Pancreas (tissue), 10 donors: ENCODE data around the gene PHLDB1. TPM values are rescaled to one million over a fixed set of nuclear protein-coding genes. Genes with fewer than 3 reads are reported as not detected.
"Not testable (repeated sequence)": the region's sequence is repeated elsewhere in the genome, so short reads cannot be mapped to it uniquely, and the experiment has no call there.

Experiments used
- ATAC-seq, 4 donors: fragments of 200-7000 bp; cut with Tn5 transposase; one replicate each; pipeline versions ENCODE4 v1.8.0 to v1.9.1; 2020; ENCODE audit warnings: mild to moderate bottlenecking in 4 of 4, moderate library complexity in 4 of 4
- DNase-seq, 6 donors: peaks; one replicate each; pipeline ENCODE4 v3.0.0-alpha.2; 2020
- FAIRE-seq: peaks from 2 replicates; lab custom pipeline; 2012; peaks lifted over from hg19 to GRCh38; lab: Jason Lieb, UNC
- H3K27ac ChIP-seq, 4 donors: fragments of 200-600 bp; sonication (generic); 1 replicate in 3 of 4; 2 replicates in 1 of 4; pipeline versions ENCODE4 v1.5.0 to v1.8.0; 2020
- H3K27me3 ChIP-seq, 4 donors: fragments of 200-600 bp; one replicate each; pipeline ENCODE4 v1.8.0; 2021
- H3K36me3 ChIP-seq, 3 donors: fragments of 200-600 bp; sonication (generic) in 1 of 3; one replicate each; pipeline versions ENCODE4 v1.5.0 to v1.8.0; 2020 to 2021
- H3K4me1 ChIP-seq, 3 donors: fragments of 200-600 bp; one replicate each; pipeline ENCODE4 v1.8.0; 2021
- H3K4me3 ChIP-seq, 4 donors: fragments of 200-600 bp; sonication (generic) in 2 of 4; one replicate each; pipeline versions ENCODE4 v1.5.0 to v1.8.0; 2020 to 2021
- H3K9me3 ChIP-seq, 4 donors: fragments of 200-600 bp; one replicate each; pipeline ENCODE4 v1.8.0; 2021
- CTCF ChIP-seq, 4 donors: fragments of 200-600 bp; sonication (generic) in 3 of 4; IDR thresholded peaks; one replicate each; pipeline versions ENCODE4 v1.5.0 to v1.8.0; 2021; ENCODE audit warnings: antibody characterized with exemption in 4 of 4
- WGBS, 2 donors: extraction: QIAGEN DNeasy Blood & Tissue Kit; methylation state at CpG; one replicate each; pipeline ENCODE4 v1.1.7; 2013; 5-methylcytosine and 5-hydroxymethylcytosine counted together
- intact Hi-C, 3 donors: fragments of 100-400 bp; cut with DNase I; formaldehyde crosslinking; loops; one replicate each; pipeline versions ENCODE4 v1.11.1 to v1.14.2; 2022
- polyA plus RNA-seq, 2 donors: library from polyadenylated mRNA; stranded (reverse); fragments of 200-250 nt; gene quantifications; one replicate each; pipeline ENCODE4 v1.2.3, GENCODE V29; 2013
- total RNA-seq, 6 donors: library from RNA; stranded (reverse); fragmentation: NEBNext Ultra II Directional in 4 of 6; extraction: Animal tissue kit (Norgen Biotek cat#: 25700) in 4 of 6; gene quantifications; one replicate each; pipeline versions ENCODE4 v1.2.1 to v1.2.4, GENCODE V29; 2021 to 2023
- donor health status: healthy with polysubstance abuse.
- donor health status: DM: no; HTN: no; CAD: no; lungs with moderate emphysema.
- donor health status: DM: no; HTN: no; CAD: no.
- donor health status: control.
- donor health status: control.
- donor health status: Bipolar disorder and iron deficiency.
- donor health status: DM: yes; HTN: yes; CAD: no.
- donor health status: DM: no; HTN: no; CAD: no.
- donor health status: DM: no; HTN: no; CAD: no.
- donor health status: DM: yes; HTN: yes; CAD: no.

Gene PHLDB1
- total and polyA plus RNA-seq, 8 donors, result 29.3 to 153 (median 48.0) TPM

GRCh38 chr11:118570787-118571186 lies 36.6 kb upstream of the PHLDB1 start:
- no peaks in the 10 kb centered on the region for H3K27me3 ChIP-seq
- H3K27ac ChIP-seq, result no peak overlapping the region
- no peak for TF ChIP-seq CTCF (IDR thresholded peaks at IDR 0.05)
- H3K36me3 ChIP-seq, result no peaks in the 10 kb centered on the region
- no peak for FAIRE-seq
- 96 to 97% methylated on average over 1 of the region's 1 CpG for WGBS, 2 donors
- peaks cover 6 to 27% (median 7%) of the 10 kb centered on the region in 3 donors for H3K4me1 ChIP-seq
- intact Hi-C loops, result no loop called here
- no peak for DNase-seq
- no peak overlapping the region for H3K4me3 ChIP-seq
- H3K9me3 ChIP-seq, result no peaks in the 10 kb centered on the region
- ATAC-seq, result no peak

- H3K27me3 ChIP-seq, DNase-seq, intact Hi-C loops, H3K9me3 ChIP-seq, H3K36me3 ChIP-seq, FAIRE-seq: not testable (repeated sequence)
- 12 to 26% methylated on average over 15 of the region's 15 CpGs for WGBS, 2 donors
- peak in 2 of 4 donors; percentile 8 to 18 for ATAC-seq
- Histone ChIP-seq H3K4me3 (peak overlapping the region; percentile 89 to 95 (median 90)), H3K27ac (peak overlapping the region; percentile 95 to 99 (median 98)), H3K4me1 (peaks cover 10 to 35% (median 11%) of the 10 kb centered on the region in 3 donors)
These were observed 35.7 kb upstream of the PHLDB1 start for GRCh38 chr11:118571701-118572060.

- intact Hi-C loops, result no loop called here
- peak; percentile 72 to 93 (median 80) for DNase-seq
- no peaks in the 10 kb centered on the region for H3K9me3 ChIP-seq
- 0% methylated on average over 49 to 55 of the region's 55 CpGs for WGBS, 2 donors
- H3K4me1 ChIP-seq, result peaks cover 10 to 35% (median 12%) of the 10 kb centered on the region in 3 donors
- peak within 1 kb of the TSS; percentile 95 to 99 (median 98) for H3K27ac ChIP-seq
- peak within 1 kb of the TSS; percentile 89 to 95 (median 90) for H3K4me3 ChIP-seq
- ATAC-seq, result peak; percentile 89 to 93 (median 90)
- H3K27me3 ChIP-seq, result no peaks in the 10 kb centered on the region
- H3K36me3 ChIP-seq, result no peaks in the 10 kb centered on the region
- FAIRE-seq, result no peak
- TF ChIP-seq CTCF (IDR thresholded peaks at IDR 0.05), result no peak
These were observed 35.1 kb upstream of the PHLDB1 start, which contains the start of gene ARCN1 for GRCh38 chr11:118572061-118572980. Gene ARCN1 (plus strand): TSS chr11:118572409. CDS start chr11:118572548, 139 bp downstream.

- no peaks in the 10 kb centered on the region for H3K27me3 ChIP-seq
- no peak for DNase-seq
- TF ChIP-seq CTCF (IDR thresholded peaks at IDR 0.05), result no peak
- peak overlapping the region; percentile 95 to 99 (median 98) for H3K27ac ChIP-seq
- no peak for FAIRE-seq
- H3K4me1 ChIP-seq, result peaks cover 10 to 36% (median 17%) of the 10 kb centered on the region in 3 donors
- peak overlapping the region; percentile 89 to 95 (median 90) for H3K4me3 ChIP-seq
- ATAC-seq, result peak; percentile 30 to 58 (median 42)
- 1 to 2% methylated on average over 10 of the region's 10 CpGs for WGBS, 2 donors
- H3K36me3 ChIP-seq, result no peaks in the 10 kb centered on the region
- no peaks in the 10 kb centered on the region for H3K9me3 ChIP-seq
- intact Hi-C loops, result no loop called here
These were observed 34.3 kb upstream of the PHLDB1 start for GRCh38 chr11:118572981-118573550.

- Histone ChIP-seq H3K4me3 (peak overlapping the region in 2 of 4 donors; percentile 90), H3K27ac (no peak overlapping the region), H3K36me3 (no peaks in the 10 kb centered on the region), H3K9me3 (no peaks in the 10 kb centered on the region), H3K27me3 (no peaks in the 10 kb centered on the region), H3K4me1 (peaks cover 17 to 45% (median 17%) of the 10 kb centered on the region in 3 donors)
- ATAC-seq, result no peak
- DNase-seq, result no peak
- no peak for TF ChIP-seq CTCF (IDR thresholded peaks at IDR 0.05)
- intact Hi-C loops, result no loop called here
- no peak for FAIRE-seq
- 47 to 52% methylated on average over 7 of the region's 7 CpGs for WGBS, 2 donors
These were observed 32.8 kb upstream of the PHLDB1 start for GRCh38 chr11:118574636-118575035.

GRCh38 chr11:118577995-118578394 lies 29.4 kb upstream of the PHLDB1 start:
- peaks cover 19 to 42% (median 20%) of the 10 kb centered on the region in 3 donors for H3K4me1 ChIP-seq
- H3K36me3 ChIP-seq, result peaks cover 0 to 13% (median 8%) of the 10 kb centered on the region in 3 donors
- H3K27ac ChIP-seq, H3K4me3 ChIP-seq, FAIRE-seq, intact Hi-C loops, H3K27me3 ChIP-seq, DNase-seq, H3K9me3 ChIP-seq, ATAC-seq: not testable (repeated sequence)
